T-cell (primary cell): ENCODE results near the gene TP63. TPM values are rescaled to one million over a fixed set of nuclear protein-coding genes. Genes with fewer than 3 reads are reported as not detected.

Experiments used
- ATAC-seq, 4 experiments: fragments of 200-7000 bp in 3 of 4; fragments of 150-1000 bp in 1 of 4; cut with Tn5 transposase; replicated peaks in 1 of 4; 1 replicate in 3 of 4; 2 replicates in 1 of 4; pipeline ENCODE4 v1.10.0; 2021; ENCODE audit warnings: moderate library complexity in 3 of 4, mild to moderate bottlenecking in 2 of 4, moderate number of reproducible peaks in 1 of 4
- CTCF ChIA-PET, 2 donors: fragments of 300-600 bp; sonication (Branson Sonifier 250); formaldehyde crosslinking; loops; one replicate each; lab custom pipeline; 2022; ENCODE audit warnings: antibody characterized with exemption in 2 of 2; lab: Charles Lee
- POLR2A ChIA-PET, 2 donors: fragments of 300-600 bp; sonication (Branson Sonifier 250); formaldehyde crosslinking; loops; one replicate each; lab custom pipeline; 2022; ENCODE audit warnings: antibody characterized with exemption in 2 of 2; lab: Charles Lee
- DNase-seq, 35 experiments: peaks; one replicate each; pipeline versions ENCODE4 v3.0.0 to v3.0.0-alpha.2; 2013 to 2023
- H3K27ac ChIP-seq: one replicate; pipeline ENCODE4 v1.5.1; 2013; ENCODE audit warnings: low read length
- H3K27me3 ChIP-seq, 2 experiments: replicated peaks in 1 of 2; 1 replicate in 1 of 2; 2 replicates in 1 of 2; pipeline versions ENCODE4 v1.6.1 to v1.7.0; 2013; ENCODE audit warnings: low read length in 1 of 2, mixed read lengths in 1 of 2; ENCODE audit not compliant: control insufficient read depth in 2 of 2, insufficient read depth in 2 of 2; ENCODE audit errors: extremely low read depth in 1 of 2
- H3K36me3 ChIP-seq, 2 donors: 1 replicate in 1 of 2; 2 replicates in 1 of 2; pipeline versions ENCODE4 v1.6.1 to v1.7.0; 2013; ENCODE audit warnings: low read length in 1 of 2; ENCODE audit not compliant: control insufficient read depth in 2 of 2, insufficient read depth in 1 of 2; ENCODE audit errors: extremely low read depth in 1 of 2
- H3K4me1 ChIP-seq, 2 experiments: 1 replicate in 1 of 2; 2 replicates in 1 of 2; pipeline versions ENCODE4 v1.6.1 to v1.7.0; 2013; ENCODE audit warnings: low read length in 2 of 2, mixed read lengths in 1 of 2; ENCODE audit not compliant: insufficient read depth in 2 of 2, control insufficient read depth in 1 of 2; ENCODE audit errors: extremely low read depth in 1 of 2
- H3K4me3 ChIP-seq, 2 donors: 1 replicate in 1 of 2; 2 replicates in 1 of 2; pipeline versions ENCODE4 v1.5.1 to v1.7.0; 2013; ENCODE audit warnings: mild to moderate bottlenecking in 2 of 2, low read length in 1 of 2, moderate library complexity in 1 of 2; ENCODE audit not compliant: control insufficient read depth in 1 of 2; ENCODE audit errors: extremely low read depth in 1 of 2
- H3K9me3 ChIP-seq: 2 replicates; pipeline ENCODE4 v1.7.0; 2013
- H3K27ac Mint-ChIP-seq, 2 donors: one replicate each; pipeline ENCODE4 v1.8.0; 2020 to 2021; ENCODE audit warnings: mild to moderate bottlenecking in 2 of 2, mixed read lengths in 2 of 2
- H3K27me3 Mint-ChIP-seq, 2 donors: one replicate each; pipeline ENCODE4 v1.8.0; 2021 to 2022; ENCODE audit warnings: mixed read lengths in 2 of 2
- H3K36me3 Mint-ChIP-seq: one replicate; pipeline ENCODE4 v1.8.0; 2021; ENCODE audit warnings: mixed read lengths
- H3K4me1 Mint-ChIP-seq, 3 donors: one replicate each; pipeline ENCODE4 v1.8.0; 2020 to 2022; ENCODE audit warnings: mixed read lengths in 3 of 3, mild to moderate bottlenecking in 1 of 3
- H3K4me3 Mint-ChIP-seq, 3 donors: one replicate each; pipeline ENCODE4 v1.8.0; 2020 to 2022; ENCODE audit warnings: mild to moderate bottlenecking in 3 of 3, mixed read lengths in 3 of 3, moderate library complexity in 3 of 3
- H3K9me3 Mint-ChIP-seq, 3 donors: one replicate each; pipeline ENCODE4 v1.8.0; 2020 to 2022; ENCODE audit warnings: mixed read lengths in 3 of 3
- WGBS: methylation state at CpG from one replicate; pipeline ENCODE4 v1.1.5; 2013; ENCODE audit warnings: missing lambda C conversion rate; ENCODE audit not compliant: insufficient coverage; 5-methylcytosine and 5-hydroxymethylcytosine counted together
- total RNA-seq, 35 experiments: library from RNA in 6 of 35; stranded (reverse) in 6 of 35; fragments of 120-200 nt in 1 of 35; gene quantifications; one replicate each; pipeline versions ENCODE4 v1.2.1 to v1.2.4 and lab custom pipeline; 2013 to 2026

The TP63 gene
- total RNA-seq, 5 donors from 2014 or later (not counting 1 experiment from before 2014, with no cell fraction given) = 0.35 to 0.75 (median 0.62) TPM; not detected in 1

DNA sequence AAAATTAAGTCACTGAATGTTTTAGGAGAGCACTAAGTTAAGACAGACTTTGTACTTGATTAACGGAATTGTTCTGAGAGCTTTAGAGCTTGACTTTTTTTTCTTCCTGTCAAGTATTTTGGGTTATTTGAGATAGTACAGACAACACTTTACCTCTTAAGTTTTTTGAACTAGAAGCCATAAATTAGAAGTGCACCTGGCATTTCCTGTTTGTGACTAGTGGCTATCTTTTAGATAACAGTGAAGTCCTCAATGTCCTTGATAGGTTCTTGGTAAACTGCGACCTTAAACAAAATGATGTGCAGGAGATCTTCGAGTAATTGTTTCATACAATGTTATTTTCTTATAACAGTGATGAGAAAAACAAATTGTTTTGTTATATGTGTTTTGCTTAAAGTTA, 213.9 kb downstream of the TP63 start:
- ChIA-PET CTCF (no interaction called here), POLR2A (no interaction called here)
- H3K27me3 Mint-ChIP-seq = peaks cover 0 to 2% of the 10 kb centered on the region in 2 donors
- H3K36me3 ChIP-seq = no peaks in the 10 kb centered on the region
- DNase-seq (no peak), ATAC-seq (no peak)
- no peaks in the 10 kb centered on the region for H3K36me3 Mint-ChIP-seq
- no peaks in the 10 kb centered on the region for H3K4me1 ChIP-seq
- no peaks in the 10 kb centered on the region for H3K9me3 ChIP-seq
- no peak overlapping the region for H3K27ac ChIP-seq
- H3K9me3 Mint-ChIP-seq = no peaks in the 10 kb centered on the region
- WGBS = no CpG with 5 or more reads among the region's 3 CpGs
- H3K4me1 Mint-ChIP-seq = no peaks in the 10 kb centered on the region
- no peak overlapping the region for H3K27ac Mint-ChIP-seq
- peaks cover 0 to 6% of the 10 kb centered on the region in 2 experiments for H3K27me3 ChIP-seq
- no peak overlapping the region for H3K4me3 ChIP-seq
- H3K4me3 Mint-ChIP-seq = no peak overlapping the region

DNA sequence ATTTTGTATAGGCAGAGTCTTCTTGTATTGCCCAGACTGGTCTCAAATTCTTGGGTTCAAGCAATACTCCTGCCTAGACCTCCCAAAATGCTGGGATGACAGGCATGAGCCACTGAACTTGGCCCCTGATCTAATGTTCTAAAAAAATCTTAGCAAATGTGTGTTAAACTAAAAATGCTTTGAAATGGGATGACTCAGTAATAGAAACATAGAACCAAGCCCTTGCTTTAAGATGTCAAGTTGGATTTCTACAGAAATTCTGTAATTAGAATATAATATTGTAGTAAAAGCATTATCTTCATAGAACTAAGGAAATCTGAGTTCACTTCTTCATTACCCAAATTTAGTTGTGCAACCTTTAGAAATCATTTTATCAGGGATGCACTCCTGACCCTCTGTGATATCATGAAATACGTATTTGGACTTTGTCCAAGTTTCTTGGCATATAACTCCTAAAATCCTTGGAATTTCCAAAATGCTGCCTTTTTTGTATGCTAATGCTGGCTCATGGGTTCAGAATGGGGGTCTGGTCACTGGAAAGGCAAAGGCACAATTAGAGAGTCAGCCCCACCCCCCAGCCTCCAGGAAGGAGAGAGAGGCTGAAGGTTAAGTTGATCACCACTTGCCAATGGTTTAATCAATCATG, 217.3 kb downstream of the TP63 start:
- Histone ChIP-seq H3K27me3 (peaks cover 0 to 2% of the 10 kb centered on the region in 2 experiments), H3K9me3 (no peaks in the 10 kb centered on the region), H3K4me1 (no peaks in the 10 kb centered on the region), H3K4me3 (no peak overlapping the region), H3K36me3 (no peaks in the 10 kb centered on the region), H3K27ac (no peak overlapping the region)
- Mint-ChIP-seq H3K27me3 (peaks cover 0 to 2% of the 10 kb centered on the region in 2 donors), H3K27ac (no peak overlapping the region), H3K36me3 (no peaks in the 10 kb centered on the region), H3K4me1 (no peaks in the 10 kb centered on the region), H3K9me3 (no peaks in the 10 kb centered on the region), H3K4me3 (no peak overlapping the region)
- no peak for ATAC-seq
- ChIA-PET POLR2A (no interaction called here), CTCF (no interaction called here)
- no peak for DNase-seq
- WGBS = 89% methylated on average over 1 of the region's 1 CpG

DNA sequence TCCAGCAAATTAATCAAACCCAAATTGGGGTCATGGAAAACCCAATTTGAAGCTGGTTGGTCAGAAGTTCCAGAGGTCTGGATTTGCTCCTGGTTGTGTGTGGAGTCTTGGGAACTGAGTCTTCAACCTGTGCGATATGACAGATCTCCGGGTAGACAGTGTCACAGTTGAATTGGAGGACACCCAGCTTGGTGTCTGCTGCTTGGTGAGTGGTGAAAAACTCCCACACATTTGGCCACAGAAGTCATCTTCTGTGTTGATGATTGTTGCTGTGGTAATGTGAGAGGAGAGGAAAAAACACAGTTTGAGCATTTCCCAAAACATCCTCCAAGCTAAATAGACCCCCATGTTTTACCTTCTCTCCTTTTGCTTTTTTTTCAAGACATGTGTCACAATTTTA, 218.1 kb downstream of the TP63 start:
- H3K4me1 Mint-ChIP-seq = no peaks in the 10 kb centered on the region
- no peak overlapping the region for H3K27ac Mint-ChIP-seq
- DNase-seq (no peak), ATAC-seq (no peak)
- Histone ChIP-seq H3K27ac (no peak overlapping the region), H3K27me3 (peaks cover 0 to 2% of the 10 kb centered on the region in 2 experiments), H3K4me3 (no peak overlapping the region), H3K4me1 (no peaks in the 10 kb centered on the region), H3K9me3 (no peaks in the 10 kb centered on the region), H3K36me3 (no peaks in the 10 kb centered on the region)
- H3K27me3 Mint-ChIP-seq = peaks cover 0 to 2% of the 10 kb centered on the region in 2 donors
- no peaks in the 10 kb centered on the region for H3K36me3 Mint-ChIP-seq
- ChIA-PET POLR2A (no interaction called here), CTCF (no interaction called here)
- no peaks in the 10 kb centered on the region for H3K9me3 Mint-ChIP-seq
- H3K4me3 Mint-ChIP-seq = no peak overlapping the region
- WGBS = no CpG with 5 or more reads among the region's 2 CpGs

DNA sequence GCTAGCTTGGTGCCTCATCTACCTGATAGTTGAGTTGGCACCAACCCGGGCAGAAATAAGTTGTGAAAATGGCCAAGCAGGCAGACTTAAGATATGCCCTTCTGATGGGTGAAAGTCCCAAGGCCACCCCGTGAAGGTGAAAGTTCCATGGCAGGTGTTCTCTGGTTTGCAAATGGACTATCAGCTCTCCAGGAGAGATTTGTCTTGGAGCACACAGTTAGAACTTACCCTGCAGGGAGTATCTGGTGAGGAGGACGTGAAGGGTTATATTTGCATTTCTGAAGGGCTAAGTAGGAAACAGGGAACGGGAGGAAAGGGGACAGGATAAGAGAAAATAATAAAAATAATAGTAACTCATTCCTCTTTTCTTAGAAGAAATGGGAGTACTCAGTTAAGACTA, 220.5 kb downstream of the TP63 start:
- WGBS = 87% methylated on average over 2 of the region's 4 CpGs
- no peaks in the 10 kb centered on the region for H3K9me3 Mint-ChIP-seq
- DNase-seq (no peak), ATAC-seq (no peak)
- peaks cover 2 to 8% of the 10 kb centered on the region in 2 donors for H3K27me3 Mint-ChIP-seq
- Histone ChIP-seq H3K36me3 (no peaks in the 10 kb centered on the region), H3K27me3 (peaks cover 0 to 2% of the 10 kb centered on the region in 2 experiments), H3K9me3 (no peaks in the 10 kb centered on the region), H3K27ac (no peak overlapping the region), H3K4me3 (no peak overlapping the region), H3K4me1 (no peaks in the 10 kb centered on the region)
- H3K27ac Mint-ChIP-seq = no peak overlapping the region
- no peaks in the 10 kb centered on the region for H3K4me1 Mint-ChIP-seq
- no peaks in the 10 kb centered on the region for H3K36me3 Mint-ChIP-seq
- POLR2A ChIA-PET = no interaction called here
- no peak overlapping the region for H3K4me3 Mint-ChIP-seq
- CTCF ChIA-PET = no interaction called here

DNA sequence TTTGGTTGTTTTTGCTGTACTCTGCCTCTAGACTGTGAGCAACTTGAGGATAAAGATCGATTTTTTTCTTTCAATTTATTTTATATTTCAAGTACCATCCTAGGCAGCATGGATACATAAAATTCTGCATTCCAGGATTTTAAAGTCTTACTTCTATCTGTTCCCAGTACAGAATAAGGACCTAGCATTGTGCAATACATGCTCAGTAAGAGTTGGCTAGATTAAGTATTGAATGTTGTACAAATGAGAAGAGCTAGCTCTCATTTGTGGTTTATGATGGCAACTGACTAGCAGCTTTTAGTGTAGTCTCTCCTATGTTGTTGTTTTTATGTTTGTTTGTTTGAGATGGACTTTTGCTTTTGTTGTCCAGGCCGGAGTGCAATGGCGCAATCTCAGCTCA, 222.7 kb downstream of the TP63 start:
- Mint-ChIP-seq H3K27me3 (peaks cover 0 to 12% of the 10 kb centered on the region in 2 donors), H3K27ac (no peak overlapping the region), H3K4me3 (no peak overlapping the region), H3K36me3 (no peaks in the 10 kb centered on the region), H3K9me3 (no peaks in the 10 kb centered on the region), H3K4me1 (no peaks in the 10 kb centered on the region)
- CTCF ChIA-PET = no interaction called here
- no peaks in the 10 kb centered on the region for H3K9me3 ChIP-seq
- no peak for ATAC-seq
- no peak overlapping the region for H3K4me3 ChIP-seq
- no peak overlapping the region for H3K27ac ChIP-seq
- no peak for DNase-seq
- no peaks in the 10 kb centered on the region for H3K27me3 ChIP-seq
- no peaks in the 10 kb centered on the region for H3K4me1 ChIP-seq
- POLR2A ChIA-PET = no interaction called here
- WGBS = no CpG with 5 or more reads among the region's 3 CpGs
- no peaks in the 10 kb centered on the region for H3K36me3 ChIP-seq

DNA sequence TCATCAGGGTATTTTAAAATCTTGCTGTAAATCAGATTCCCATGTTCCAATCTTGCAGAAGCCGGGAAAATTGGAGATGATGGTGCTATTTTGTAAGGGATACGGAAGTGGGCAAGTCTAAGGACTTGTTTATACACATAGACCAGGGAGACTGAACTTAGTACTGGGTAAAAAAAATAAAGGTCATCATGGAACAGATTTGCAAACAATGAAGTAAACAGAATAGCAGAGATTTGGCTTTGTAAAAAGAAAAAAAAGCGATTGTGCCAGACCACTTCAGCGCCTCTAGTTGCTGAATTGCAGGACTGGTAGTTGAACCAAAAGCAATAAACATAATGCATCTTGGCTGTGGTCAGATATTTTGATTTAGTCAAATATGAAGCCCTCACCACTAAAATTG, 229.1 kb downstream of the TP63 start:
- ChIA-PET POLR2A (no interaction called here), CTCF (no interaction called here)
- H3K4me1 ChIP-seq = no peaks in the 10 kb centered on the region
- Mint-ChIP-seq H3K27me3 (peaks cover 0 to 12% of the 10 kb centered on the region in 2 donors), H3K4me3 (no peak overlapping the region), H3K36me3 (no peaks in the 10 kb centered on the region), H3K4me1 (no peaks in the 10 kb centered on the region), H3K27ac (no peak overlapping the region), H3K9me3 (no peaks in the 10 kb centered on the region)
- ATAC-seq (no peak), DNase-seq (no peak)
- no peaks in the 10 kb centered on the region for H3K36me3 ChIP-seq
- no peaks in the 10 kb centered on the region for H3K27me3 ChIP-seq
- WGBS = 95% methylated on average over 3 of the region's 4 CpGs
- no peak overlapping the region for H3K27ac ChIP-seq
- H3K9me3 ChIP-seq = no peaks in the 10 kb centered on the region
- H3K4me3 ChIP-seq = no peak overlapping the region
